GM12873 (cell line): ENCODE results near the gene RSF1.

Experiments used
- TF ChIP-seq, protein P1 (sequence below): IDR thresholded peaks from 2 replicates; pipeline ENCODE4 v1.5.1; 2012; ENCODE audit warnings: low read depth, mild to moderate bottlenecking, moderate library complexity, low read length, control low read depth; ENCODE audit not compliant: insufficient read depth; ENCODE audit errors: missing control alignments

Gene RSF1

DNA sequence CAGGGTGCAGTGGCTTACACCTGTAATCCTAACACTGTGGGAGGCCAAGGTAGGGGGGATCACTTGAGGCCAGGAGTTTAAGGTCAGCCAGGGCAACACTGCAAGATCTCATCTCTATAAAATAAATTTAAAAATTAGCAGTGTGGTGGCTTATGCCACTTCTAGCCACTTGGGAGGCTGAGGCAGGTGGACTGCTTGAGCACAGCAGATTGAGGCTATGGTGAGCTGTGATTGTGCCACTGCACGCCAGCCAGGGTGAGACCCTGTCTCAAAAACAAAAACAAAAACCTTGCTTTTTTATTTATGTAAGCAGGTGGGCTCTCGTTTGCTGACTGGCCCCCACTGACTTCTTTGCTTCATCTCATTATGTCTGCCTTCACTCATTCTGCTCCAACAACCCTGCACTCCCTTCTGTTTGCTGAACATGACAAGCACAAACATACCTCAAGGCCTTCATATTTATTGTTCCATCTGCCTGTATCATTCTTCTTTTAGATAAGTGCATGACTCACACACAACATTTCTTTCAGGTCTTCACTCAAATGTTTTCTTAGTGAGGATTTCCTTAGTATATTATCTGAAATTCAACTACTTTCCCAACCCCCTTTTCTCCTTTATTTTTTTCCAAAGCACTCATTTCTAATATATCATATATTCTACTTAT, 150.5 kb downstream of the RSF1 start:
- TF ChIP-seq, protein P1, sequence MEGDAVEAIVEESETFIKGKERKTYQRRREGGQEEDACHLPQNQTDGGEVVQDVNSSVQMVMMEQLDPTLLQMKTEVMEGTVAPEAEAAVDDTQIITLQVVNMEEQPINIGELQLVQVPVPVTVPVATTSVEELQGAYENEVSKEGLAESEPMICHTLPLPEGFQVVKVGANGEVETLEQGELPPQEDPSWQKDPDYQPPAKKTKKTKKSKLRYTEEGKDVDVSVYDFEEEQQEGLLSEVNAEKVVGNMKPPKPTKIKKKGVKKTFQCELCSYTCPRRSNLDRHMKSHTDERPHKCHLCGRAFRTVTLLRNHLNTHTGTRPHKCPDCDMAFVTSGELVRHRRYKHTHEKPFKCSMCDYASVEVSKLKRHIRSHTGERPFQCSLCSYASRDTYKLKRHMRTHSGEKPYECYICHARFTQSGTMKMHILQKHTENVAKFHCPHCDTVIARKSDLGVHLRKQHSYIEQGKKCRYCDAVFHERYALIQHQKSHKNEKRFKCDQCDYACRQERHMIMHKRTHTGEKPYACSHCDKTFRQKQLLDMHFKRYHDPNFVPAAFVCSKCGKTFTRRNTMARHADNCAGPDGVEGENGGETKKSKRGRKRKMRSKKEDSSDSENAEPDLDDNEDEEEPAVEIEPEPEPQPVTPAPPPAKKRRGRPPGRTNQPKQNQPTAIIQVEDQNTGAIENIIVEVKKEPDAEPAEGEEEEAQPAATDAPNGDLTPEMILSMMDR, result no peak

DNA sequence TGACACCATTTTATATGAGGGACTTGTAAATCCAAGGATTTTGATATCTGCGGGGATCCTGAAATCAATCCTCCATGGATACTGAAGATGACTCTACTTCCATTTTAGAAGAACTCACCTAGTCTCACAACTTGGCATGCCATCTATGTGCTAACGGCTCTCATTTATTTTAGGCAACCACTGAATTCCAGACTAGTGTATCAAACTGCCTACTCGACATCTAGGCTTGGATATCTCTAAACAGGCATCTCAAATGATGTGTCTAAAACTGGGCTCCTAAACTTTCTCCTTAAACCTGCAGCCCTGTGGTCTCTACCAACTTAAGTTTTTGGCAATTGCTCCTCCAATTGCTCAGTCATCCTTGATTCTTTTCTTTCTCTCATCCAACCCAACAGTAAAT, 151.8 kb downstream of the RSF1 start:
- TF ChIP-seq, protein P1, result no peak

DNA sequence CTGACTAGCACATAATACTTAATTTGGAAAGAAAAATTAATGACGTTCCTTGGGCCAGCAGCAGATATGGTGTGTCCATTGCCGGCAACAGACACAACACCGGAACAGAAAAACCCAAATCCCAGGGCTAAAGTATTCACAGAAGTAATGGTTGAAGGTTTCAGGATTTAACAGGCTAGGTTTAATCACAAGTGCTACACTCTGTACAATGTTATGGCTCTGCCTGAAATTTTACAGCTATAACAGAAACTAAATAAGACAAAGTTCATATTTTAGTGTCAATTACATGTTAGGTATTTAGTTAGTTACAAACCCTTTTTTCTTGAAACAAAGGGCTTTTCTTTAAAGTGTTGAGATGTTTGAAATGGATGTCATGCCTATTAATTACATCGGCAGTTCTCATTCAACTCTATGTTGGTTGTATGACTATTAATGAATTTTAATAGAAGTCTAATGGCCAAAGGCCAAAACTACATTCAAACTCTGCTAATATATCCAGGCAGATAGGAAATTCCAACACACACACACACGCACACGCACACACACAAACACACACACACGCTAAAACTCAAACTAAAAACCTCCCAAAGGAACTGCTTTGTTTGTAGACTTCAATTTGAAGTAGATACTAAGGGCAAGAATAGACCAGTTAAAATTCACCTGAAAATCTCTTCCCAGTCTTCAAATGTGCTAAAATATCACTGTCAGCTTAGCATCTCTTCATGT, 155.1 kb downstream of the RSF1 start:
- TF ChIP-seq, protein P1, result no peak

DNA sequence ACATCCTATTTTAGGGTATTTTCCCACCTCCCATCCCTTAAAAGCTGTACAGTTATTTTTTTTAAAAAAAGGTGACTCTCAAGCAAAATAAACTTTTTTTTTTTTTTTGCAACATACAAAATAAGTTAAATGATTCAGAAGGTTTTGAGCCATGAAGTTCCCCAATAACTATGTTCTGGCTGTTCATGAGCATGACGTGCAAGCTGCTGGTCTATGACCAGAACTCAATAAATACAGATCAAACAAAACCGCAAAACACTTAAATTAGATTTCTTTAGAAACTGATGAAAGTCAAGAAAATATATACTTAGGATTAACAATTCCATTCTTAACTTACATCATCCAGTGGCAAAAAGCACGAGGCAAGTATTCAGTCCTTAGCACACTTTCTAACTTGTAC, 158.9 kb downstream of the RSF1 start:
- TF ChIP-seq, protein P1, result no peak

DNA sequence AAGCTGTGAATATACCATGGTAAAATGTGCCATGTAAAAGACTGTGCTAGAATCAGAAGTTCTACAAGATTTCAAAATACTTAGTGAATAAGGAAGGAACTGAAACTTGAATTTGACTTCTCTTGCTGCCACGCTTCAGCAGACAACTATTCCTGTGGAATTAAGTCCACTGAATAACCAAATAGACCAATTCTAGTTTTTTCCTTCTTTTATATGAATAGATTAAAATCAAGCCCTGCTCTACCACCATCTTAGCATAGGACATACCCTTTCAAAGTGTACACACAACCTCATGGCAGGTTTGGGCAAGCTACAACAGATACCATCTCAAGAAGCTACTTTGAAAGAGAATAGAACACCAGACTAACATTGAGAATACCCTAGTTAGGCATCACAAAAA, 159.6 kb downstream of the RSF1 start:
- TF ChIP-seq, protein P1, result no peak

DNA sequence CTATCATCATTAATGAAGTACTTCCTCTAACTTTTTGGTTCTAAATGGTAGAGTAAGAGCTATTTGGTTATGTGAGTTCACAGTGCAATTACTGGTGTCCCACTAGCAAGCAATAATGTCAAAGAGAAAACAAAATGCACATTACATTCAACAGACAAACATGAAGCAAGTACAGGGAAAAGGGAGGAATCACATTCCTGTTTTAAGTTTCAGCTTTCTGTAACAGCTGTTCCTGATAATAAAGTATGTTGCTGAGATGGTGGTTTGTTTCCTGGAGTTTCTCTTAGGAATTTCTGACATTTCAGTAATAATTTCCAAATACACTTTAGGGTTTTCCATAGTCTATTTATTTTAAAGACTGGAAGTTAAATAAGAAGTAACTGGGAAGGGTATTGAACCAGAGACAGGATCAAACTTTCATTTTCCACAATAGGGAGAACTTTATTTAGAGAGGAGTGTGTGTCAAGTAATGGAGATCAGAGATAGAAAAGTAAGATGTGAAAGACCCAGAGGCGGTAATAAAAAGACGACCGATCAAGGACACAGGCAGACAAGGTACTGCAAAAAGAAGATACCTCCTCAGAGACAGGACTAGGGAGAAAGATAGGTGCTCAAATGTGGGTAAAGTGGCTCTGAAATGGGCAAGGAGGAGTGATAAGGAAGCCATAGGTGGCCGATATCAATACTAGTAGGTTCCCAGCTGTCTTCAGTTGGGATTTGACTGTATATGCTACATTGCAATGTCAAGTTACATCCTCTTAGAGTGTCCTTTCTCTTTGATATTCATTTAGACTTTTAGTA, 162.1 kb downstream of the RSF1 start:
- TF ChIP-seq, protein P1, result no peak

DNA sequence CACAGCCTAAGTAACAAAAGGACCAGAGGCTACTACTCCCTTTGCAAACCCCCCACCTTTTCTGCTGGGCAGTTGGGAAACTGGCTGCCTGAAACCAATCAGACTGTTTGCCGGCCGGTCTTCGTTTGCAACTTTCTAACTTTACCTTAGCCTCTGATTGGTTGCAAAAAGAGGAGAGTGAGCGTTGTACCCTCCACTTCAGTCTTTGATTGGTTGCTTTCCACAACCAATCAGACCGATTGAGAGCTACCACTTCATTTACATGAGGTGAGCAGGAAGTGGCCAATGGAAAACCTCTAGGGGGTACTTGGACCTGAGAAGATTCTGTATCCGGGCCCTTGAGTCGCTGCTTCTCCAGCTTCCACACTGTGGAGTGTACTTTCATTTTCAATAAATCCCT, 164.2 kb downstream of the RSF1 start:
- TF ChIP-seq, protein P1, result no peak
